ENCODE measurements around the gene PRR5.
A peak's percentile ranks its signal among the peaks of the same experiment; 100 is the strongest.

Gene PRR5

GRCh38 chr22:44727148-44727547 lies 25.1 kb downstream of the PRR5 start:
- DNase-seq = no peak
- TF ChIP-seq CTCF (IDR thresholded peaks at IDR 0.05; ENCODE audit: low read depth, low read length, missing control alignments) = no peak
- H3K27ac ChIP-seq = no peak overlapping the region
- no peak overlapping the region for H3K4me3 ChIP-seq (ENCODE audit: low read depth, low read length)
- H3K27me3 ChIP-seq (replicated peaks) = no peaks in the 10 kb centered on the region
- in situ Hi-C loops (cut with HindIII; ENCODE audit: low pct_ligation_motif_present, low sequenced_read_pairs) = no loop called here
- H3K36me3 ChIP-seq (replicated peaks) = no peaks in the 10 kb centered on the region

- no peak for DNase-seq
- Histone ChIP-seq H3K36me3 (replicated peaks) (no peaks in the 10 kb centered on the region), H3K27me3 (replicated peaks) (no peaks in the 10 kb centered on the region), H3K27ac (no peak overlapping the region), H3K4me3 (ENCODE audit: low read depth, low read length) (no peak overlapping the region)
- in situ Hi-C loops (cut with HindIII; ENCODE audit: low pct_ligation_motif_present, low sequenced_read_pairs) = no loop called here
- TF ChIP-seq CTCF (IDR thresholded peaks at IDR 0.05; ENCODE audit: low read depth, low read length, missing control alignments) = no peak
These were observed 25.7 kb downstream of the PRR5 start for GRCh38 chr22:44727709-44728108.

GRCh38 chr22:44728761-44729324 lies 26.8 kb downstream of the PRR5 start:
- in situ Hi-C loops (cut with HindIII; ENCODE audit: low pct_ligation_motif_present, low sequenced_read_pairs) = no loop called here
- Histone ChIP-seq H3K36me3 (replicated peaks) (no peaks in the 10 kb centered on the region), H3K4me3 (ENCODE audit: low read depth, low read length) (no peak overlapping the region), H3K27ac (no peak overlapping the region), H3K27me3 (replicated peaks) (no peaks in the 10 kb centered on the region)
- DNase-seq = no peak
- TF ChIP-seq CTCF (IDR thresholded peaks at IDR 0.05; ENCODE audit: low read depth, low read length, missing control alignments) = no peak

DNA sequence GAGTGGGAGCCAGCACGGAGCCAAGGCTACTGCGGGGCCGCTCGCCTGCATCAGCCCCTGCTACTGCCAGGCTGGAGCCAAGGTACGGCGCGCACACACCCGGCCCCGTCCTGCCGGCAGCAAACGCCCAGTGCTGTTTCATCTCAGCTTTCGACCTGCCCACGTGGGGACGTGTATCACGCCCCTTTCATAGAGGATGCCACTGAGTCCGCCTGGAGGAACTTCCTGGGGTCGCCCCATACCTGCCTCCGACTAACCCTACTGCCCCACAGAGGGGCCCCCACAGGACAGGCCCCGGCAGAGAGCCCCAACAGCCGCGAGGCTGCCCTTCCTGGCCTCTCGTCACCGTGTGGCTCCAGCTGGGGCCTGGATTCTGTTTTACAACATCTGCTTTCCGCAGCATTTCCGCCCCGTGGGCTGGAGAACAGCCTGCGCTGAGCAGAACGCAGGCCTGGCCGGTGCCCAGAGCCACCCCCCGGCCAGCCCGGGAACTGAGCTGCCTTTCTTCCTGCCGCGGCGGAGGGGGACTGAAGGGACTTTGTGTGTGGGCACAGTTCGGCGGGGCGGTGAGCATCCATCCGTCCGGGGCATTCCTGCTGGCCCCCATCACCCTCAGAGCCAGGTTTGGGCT lies 27.5 kb downstream of the PRR5 start:
- peak; percentile 35 for DNase-seq
- Histone ChIP-seq H3K27ac (no peak overlapping the region), H3K4me3 (ENCODE audit: low read depth, low read length) (no peak overlapping the region), H3K27me3 (replicated peaks) (no peaks in the 10 kb centered on the region), H3K36me3 (replicated peaks) (no peaks in the 10 kb centered on the region)
- in situ Hi-C loops (cut with HindIII; ENCODE audit: low pct_ligation_motif_present, low sequenced_read_pairs) = no loop called here
- peak; percentile 68 for TF ChIP-seq CTCF (IDR thresholded peaks at IDR 0.05; ENCODE audit: low read depth, low read length, missing control alignments)

- no peak for DNase-seq
- TF ChIP-seq CTCF (IDR thresholded peaks at IDR 0.05; ENCODE audit: low read depth, low read length, missing control alignments) = no peak
- in situ Hi-C loops (cut with HindIII; ENCODE audit: low pct_ligation_motif_present, low sequenced_read_pairs) = no loop called here
- no peaks in the 10 kb centered on the region for H3K36me3 ChIP-seq (replicated peaks)
- H3K4me3 ChIP-seq (ENCODE audit: low read depth, low read length) = no peak overlapping the region
- H3K27me3 ChIP-seq (replicated peaks) = no peaks in the 10 kb centered on the region
- H3K27ac ChIP-seq = no peak overlapping the region
These were observed 28.0 kb downstream of the PRR5 start for GRCh38 chr22:44730022-44730393.
